ENCODE data around the gene FAM168A. TPM values are rescaled to one million over a fixed set of nuclear protein-coding genes. Genes with fewer than 3 reads are reported as not detected.

FAM168A gene
- total RNA-seq, 1 experiment from 2014 or later, result 21.1 TPM

- no peak for DNase-seq
- Histone ChIP-seq H3K79me1 (ENCODE audit: insufficient read depth, low read depth, low read length, poor library complexity, severe bottlenecking) (no peaks in the 10 kb centered on the region), H3K14ac (ENCODE audit: insufficient read depth, low read length) (no peak overlapping the region), H3K27me3 (ENCODE audit: insufficient read depth, low read length) (no peaks in the 10 kb centered on the region; the same call in 1 of the 2 replicates), H2BK15ac (ENCODE audit: low read depth, low read length) (no peak overlapping the region), H3K23ac (ENCODE audit: insufficient read length, low read depth, low read length) (no peak overlapping the region), H2BK12ac (ENCODE audit: insufficient read length, low read depth, low read length) (no peak overlapping the region), H3K4me1 (ENCODE audit: insufficient read depth, low read length) (peaks cover 2% of the 10 kb centered on the region; the same call in 1 of the 2 replicates), H2BK20ac (ENCODE audit: low read depth, low read length, poor library complexity, severe bottlenecking) (no peak overlapping the region), H3K9me3 (ENCODE audit: control insufficient read depth, low read depth, low read length) (no peaks in the 10 kb centered on the region), H3K23me2 (ENCODE audit: insufficient read length, low read depth, low read length, poor library complexity, severe bottlenecking) (no peaks in the 10 kb centered on the region), H3T11ph (ENCODE audit: low read length) (no peak overlapping the region), H3K9ac (ENCODE audit: extremely low read depth, insufficient read length, low read length) (no peak overlapping the region), H2AK5ac (ENCODE audit: insufficient read length, low read length) (no peak overlapping the region), H4K5ac (ENCODE audit: insufficient read length, low read depth, low read length) (no peak overlapping the region), H4K91ac (ENCODE audit: insufficient read length, low read depth, low read length) (no peak overlapping the region), H4K20me1 (ENCODE audit: control insufficient read depth, insufficient read depth, insufficient read length) (no peaks in the 10 kb centered on the region), H3K4ac (ENCODE audit: low read depth, low read length) (no peak overlapping the region), H3K18ac (ENCODE audit: insufficient read length, low read depth, low read length) (no peak overlapping the region), H3K4me2 (ENCODE audit: insufficient read depth, insufficient read length, low read length) (no peak overlapping the region), H2BK5ac (ENCODE audit: insufficient read length, low read length) (no peak overlapping the region), H3K56ac (ENCODE audit: insufficient read length, low read depth, low read length) (no peak overlapping the region), H2BK120ac (ENCODE audit: low read depth, low read length, poor library complexity, severe bottlenecking) (no peak overlapping the region), H2AFZ (ENCODE audit: low read length) (no peak overlapping the region), H3K27ac (ENCODE audit: insufficient read length, low read depth, low read length) (no peak overlapping the region), H4K8ac (replicated peaks; ENCODE audit: insufficient read length, low read depth, low read length) (no peak overlapping the region), H3K79me2 (ENCODE audit: insufficient read depth, low read length) (no peaks in the 10 kb centered on the region)
- Mint-ChIP-seq H3K4me3 (no peak overlapping the region), H3K27ac (no peak overlapping the region), H3K27me3 (ENCODE audit: low read depth) (no peaks in the 10 kb centered on the region), H3K36me3 (ENCODE audit: insufficient read depth in 1 of 3, low read depth in 3 of 3) (peaks cover 0 to 2% (median 0%) of the 10 kb centered on the region in 3 experiments; a peak in 1 of 7 replicates), H3K9me3 (no peaks in the 10 kb centered on the region; a peak in 1 of 5 replicates), H3K4me1 (peaks cover 16 to 20% of the 10 kb centered on the region in 2 experiments)
- WGBS (ENCODE audit: extremely low coverage, insufficient read length, low lambda C conversion rate), result no CpG with 5 or more reads among the region's 2 CpGs
- no peak for TF ChIP-seq CTCF (conservative IDR thresholded peaks at IDR 0.05)
These were observed 145.2 kb downstream of the FAM168A start for GRCh38 chr11:73452726-73453125.
